ENCODE results near the gene FHIT.

FHIT gene

DNA sequence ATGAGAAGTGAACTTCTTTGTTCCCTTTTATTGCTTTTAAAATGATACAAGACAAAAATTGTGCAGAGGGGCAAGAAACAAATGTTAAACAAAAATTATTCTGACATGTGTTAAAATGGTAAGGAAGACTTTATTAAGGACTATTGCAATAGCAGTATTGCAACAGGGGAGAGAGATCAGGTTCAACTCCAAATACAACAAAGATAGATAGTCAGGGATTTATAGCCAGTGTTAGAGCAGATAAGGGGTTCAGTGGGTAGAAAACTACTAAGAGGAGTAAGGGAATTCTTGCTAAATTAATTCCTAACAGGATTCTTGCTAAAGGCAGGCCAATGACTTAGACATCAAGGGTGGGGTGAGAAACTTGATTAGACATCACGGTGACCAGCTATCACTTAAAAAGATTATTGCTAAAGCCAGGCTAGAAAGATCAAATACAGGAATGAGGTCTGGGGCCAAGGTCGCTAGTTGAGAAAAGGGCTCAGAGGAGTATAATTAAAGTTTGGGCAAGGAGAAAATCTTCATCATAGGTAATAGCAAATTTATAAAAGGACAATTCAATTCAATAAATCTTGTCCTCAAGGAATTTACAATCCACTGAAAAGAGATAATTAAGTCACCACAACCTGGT, 81.5 kb downstream of the FHIT start:
- DNase-seq, result no peak

GRCh38 chr3:61168286-61168685, 83.0 kb downstream of the FHIT start:
- no peak for DNase-seq

DNA sequence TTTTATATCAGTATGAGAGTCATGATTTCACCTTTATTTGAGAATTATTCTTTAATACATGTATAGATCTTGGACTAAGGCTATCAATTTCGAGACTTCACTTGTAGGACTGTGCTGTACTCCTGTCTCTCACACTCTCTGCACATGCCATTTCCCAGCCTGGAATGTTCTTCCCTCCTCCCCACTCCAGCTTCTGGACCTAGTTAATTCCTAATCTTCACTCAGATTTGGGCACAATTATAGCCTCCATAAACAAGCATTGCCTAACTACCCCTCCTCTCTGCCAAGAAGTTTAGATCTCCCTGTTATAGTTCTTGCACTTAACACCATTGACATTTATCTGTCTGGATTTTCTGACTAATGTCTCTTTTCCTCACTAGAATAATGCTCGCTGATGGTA, 88.3 kb downstream of the FHIT start:
- no peak for DNase-seq

DNA sequence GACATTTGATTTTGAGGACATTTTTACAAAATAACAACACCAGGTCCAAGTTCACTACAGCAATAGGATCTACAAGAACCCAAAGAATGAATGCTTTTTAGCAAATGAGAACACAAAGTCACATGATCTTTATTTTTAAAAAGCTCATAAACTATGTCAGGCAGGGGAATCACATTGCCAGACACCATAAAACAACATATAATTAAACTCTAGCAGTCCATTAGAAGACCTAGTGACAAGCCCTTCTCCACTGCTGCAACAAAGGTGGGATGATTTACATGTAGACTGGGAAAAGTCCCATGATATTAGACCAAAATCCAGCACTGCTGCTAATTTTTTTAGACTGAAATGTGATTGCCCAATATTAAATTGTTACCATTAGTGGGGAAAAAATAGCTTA, 92.6 kb downstream of the FHIT start:
- DNase-seq, result no peak

DNA sequence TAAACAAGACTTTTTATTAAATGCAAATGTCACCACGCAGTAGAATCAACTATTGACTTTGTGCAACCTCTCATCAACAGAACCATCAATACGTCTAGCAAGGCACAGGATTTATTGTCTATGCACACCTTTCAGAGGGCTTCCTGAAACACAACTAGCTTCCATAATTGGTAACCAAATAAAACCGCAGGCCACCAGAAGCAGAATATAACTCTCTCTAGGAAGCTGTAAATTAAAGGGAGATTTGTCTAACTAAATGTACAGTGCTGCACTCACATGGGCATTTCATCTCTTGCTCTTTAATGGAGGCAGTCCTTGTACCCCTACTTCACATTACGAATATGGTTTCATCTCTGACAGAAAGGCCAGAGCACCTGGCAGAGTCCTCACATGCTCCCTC, 93.0 kb downstream of the FHIT start:
- no peak for DNase-seq

- no peak for DNase-seq
These were observed 93.8 kb downstream of the FHIT start for GRCh38 chr3:61157414-61157813.

- DNase-seq, result no peak
These were observed 95.5 kb downstream of the FHIT start for GRCh38 chr3:61155701-61156292.

DNA sequence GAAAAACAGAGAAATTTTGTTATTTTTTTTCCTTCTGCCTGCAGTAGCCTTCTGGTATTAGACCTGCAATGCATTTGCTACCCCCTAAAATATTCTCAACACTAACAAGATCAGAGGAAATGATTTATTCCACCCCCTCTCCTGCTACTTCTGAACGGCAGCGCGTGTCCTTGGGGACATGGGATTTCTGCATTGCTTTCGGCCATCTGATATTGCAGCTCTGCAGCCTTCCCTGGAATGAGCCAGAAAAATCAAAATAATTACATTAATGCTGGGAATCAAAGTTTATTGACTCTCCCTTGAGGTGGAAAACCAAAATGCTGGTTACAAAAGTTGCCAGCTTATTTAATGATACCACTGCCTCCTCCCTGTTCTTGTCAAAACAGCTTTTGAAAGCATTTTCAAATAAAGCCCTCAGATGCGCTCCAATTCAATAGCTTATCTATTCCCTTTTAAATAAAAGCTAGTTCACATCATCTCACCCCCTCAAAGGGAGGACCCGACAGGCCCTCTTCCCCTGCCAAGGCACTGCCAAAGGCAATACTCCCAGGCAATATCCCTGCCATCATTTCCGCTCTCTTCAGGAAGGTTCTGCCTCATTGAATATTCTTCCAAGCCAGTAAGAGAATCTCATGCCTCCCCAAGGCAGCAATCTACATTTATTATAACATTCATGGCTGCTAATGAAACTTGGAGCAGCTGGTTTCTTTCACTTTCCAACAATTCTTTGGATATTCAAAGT, 96.6 kb downstream of the FHIT start:
- DNase-seq, result no peak

DNA sequence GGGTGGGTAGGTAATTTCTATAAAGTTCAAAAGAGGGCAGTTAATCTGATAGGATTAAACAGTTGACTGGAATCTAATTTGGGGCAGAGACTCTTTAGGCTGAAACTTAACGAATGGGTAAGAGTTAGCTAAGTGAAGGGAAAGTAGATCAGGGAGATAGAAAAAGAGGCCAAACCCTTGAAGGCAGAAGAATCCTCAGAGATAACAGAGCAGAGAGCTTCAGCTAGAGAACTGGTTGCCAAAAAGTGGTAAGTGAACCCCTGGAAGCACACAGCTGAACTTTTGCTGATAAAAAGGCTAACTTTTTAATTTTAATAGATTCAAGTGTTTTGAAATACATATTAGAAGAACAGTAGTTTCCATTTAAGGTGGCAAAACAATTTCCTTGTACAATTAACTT, 99.2 kb downstream of the FHIT start:
- DNase-seq, result no peak

GRCh38 chr3:61149236-61149635, 102.0 kb downstream of the FHIT start:
- DNase-seq, result no peak

- DNase-seq, result no peak
These were observed 105.0 kb downstream of the FHIT start for GRCh38 chr3:61146010-61146890.

GRCh38 chr3:61141697-61142096, 109.6 kb downstream of the FHIT start:
- no peak for DNase-seq

GRCh38 chr3:61141227-61141626, 110.0 kb downstream of the FHIT start:
- no peak for DNase-seq

DNA sequence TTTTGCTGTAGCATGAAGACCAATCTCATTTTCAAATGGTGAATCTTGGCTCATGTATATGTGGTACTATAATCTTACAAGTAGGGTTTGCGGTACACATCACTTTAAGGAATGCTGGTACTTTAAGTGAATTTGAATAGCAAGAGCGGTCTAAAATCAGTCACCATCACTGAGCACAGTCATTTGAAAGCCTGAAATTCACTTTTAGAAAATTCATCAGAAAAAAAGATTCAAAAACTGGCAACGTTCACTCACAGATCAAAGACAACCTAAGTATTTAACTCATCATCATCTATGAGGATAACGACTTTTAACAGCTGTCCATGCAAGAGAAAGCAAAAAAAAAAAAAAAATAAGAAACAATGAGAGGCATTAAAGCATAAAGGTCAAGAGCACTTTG, 111.6 kb downstream of the FHIT start:
- no peak for DNase-seq

DNA sequence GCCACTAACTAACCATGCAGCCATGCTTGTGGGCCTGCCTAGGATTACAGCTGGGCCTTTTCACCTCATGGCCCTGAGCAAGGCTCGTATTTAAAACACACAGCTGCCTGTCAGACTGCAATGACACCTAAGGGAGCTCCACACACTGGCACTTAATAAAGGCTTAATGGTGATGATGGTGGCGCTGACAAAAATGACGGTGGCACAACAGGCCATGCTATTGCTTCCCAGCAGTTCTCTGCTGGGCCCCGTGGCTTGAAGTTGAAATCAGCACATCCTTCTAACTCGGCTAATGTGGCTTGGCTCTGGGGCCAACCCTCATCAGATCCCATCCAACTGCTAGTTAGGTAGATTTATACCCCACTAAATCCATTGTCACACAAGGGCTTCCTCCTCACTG, 112.9 kb downstream of the FHIT start:
- DNase-seq, result no peak

- no peak for DNase-seq
These were observed 115.1 kb downstream of the FHIT start for GRCh38 chr3:61136191-61136590.

DNA sequence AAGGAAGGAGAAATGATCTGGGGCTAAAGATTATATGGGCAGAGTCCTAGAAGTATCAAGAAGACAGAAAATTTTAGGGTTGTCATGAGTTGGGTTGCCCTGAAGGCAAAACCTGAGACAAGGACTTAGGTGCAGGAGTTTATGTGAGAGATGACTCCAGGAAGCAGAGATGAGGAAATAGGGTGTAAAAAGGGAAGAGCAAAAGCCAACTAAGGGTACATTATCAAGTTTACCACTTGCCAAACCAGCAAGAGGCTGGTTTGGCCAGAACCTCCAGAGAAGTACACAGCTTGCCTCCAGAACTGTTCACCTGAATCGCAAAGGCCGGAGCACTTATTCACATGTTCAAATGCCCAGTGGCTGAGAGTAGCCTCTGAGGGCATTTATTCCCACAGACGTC, 116.7 kb downstream of the FHIT start:
- DNase-seq, result no peak

DNA sequence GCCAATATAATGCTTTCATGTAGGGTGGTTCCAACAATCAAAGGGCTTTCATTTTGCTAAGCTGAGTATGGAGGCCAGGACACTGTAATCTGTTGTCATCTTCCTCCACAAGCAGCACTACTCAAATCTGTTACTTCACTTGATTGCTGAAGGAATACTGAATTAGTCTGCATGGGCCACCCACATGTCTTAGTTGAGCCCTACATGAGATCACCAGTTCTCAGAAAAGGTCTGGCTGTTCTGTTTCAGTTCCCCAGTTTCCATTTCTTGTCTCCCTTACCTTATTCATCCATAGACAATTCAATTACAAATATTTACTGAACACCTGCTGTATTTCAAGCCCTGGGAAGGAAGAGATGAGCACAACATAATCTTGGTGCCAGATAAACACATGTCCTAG, 119.2 kb downstream of the FHIT start:
- no peak for DNase-seq

- DNase-seq, result no peak
These were observed 132.4 kb downstream of the FHIT start for GRCh38 chr3:61118830-61119229.

DNA sequence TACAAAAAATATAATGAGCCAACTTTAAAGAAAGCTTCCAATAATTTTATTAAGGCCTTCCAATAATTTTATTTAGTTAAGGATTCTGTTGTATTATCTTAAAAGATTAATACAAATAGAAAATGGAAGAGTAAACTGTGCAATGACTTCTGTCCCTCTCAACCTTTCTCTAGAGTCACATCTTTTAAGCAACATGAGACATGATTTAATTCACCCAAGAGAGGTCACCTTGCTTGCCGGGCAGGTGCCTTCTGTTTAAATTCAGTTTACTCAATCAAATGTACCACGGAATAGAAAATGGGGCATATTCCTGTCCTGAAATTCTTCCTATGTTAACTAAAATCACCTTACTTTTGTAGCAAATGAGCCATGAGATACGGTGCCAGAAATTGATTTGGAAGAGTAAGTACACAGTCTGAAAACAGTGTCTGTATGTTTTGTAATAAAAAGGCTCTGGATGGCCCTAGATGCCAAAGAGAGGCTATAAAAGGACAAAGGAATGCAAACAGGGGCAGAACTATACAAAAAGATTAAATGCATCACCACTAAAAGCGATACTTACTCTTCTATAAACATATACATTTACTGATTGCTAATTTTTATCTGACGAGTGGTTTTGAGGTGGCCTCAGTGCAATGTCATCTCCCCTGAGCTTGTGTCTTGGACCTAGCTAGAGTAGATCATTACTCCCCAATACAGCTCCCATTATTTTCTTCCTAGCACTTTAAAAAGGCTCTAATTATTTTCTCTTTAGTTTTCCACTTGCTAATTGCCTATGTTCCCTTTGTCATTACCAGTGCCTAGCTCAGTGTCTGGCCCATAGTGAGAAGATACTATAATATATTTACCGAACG, 134.0 kb downstream of the FHIT start:
- no peak for DNase-seq

DNA sequence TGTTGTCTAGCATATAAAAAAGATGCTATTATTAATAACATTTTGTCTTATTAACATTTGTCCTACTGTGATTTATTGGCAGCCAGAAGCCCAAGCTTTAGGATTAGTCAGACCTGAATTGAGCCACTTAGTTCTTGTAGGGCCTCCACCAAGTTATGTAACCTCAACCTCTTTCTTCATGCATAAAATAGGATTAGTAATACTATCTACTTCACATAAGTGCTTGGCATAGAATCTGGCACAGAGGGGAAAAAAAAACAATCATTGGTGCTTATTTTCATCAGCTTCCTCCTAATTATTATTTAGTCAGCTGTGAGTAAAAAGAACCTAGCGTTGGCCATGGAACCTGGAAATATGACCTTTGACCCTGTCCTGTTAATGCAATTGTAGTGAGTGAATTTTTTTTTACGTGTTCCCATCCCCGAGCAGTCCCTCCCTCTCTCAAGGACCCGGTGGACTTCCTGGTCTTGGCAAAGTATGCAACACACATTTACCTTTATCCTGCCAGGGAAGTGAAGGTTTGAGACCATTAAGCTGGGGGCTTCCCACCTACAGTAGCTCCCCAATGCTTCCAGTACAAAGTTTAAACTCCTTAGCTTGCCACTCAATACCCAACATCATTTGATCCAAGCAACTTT, 136.8 kb downstream of the FHIT start:
- DNase-seq, result no peak

GRCh38 chr3:61111825-61112224, 139.4 kb downstream of the FHIT start:
- DNase-seq, result no peak

All from DMS 273 treated with DMSO at 0.1 percent for 48 hours (cell line).